ENCODE measurements around the gene HUS1. TPM values are rescaled to one million over a fixed set of nuclear protein-coding genes. Genes with fewer than 3 reads are reported as not detected.

HUS1 gene
- total RNA-seq, 2 donors from 2014 or later: 31.6 to 33.2 TPM

GRCh38 chr7:47940088-47941013 lies 39.1 kb downstream of the HUS1 start:
- no peaks in the 10 kb centered on the region for H3K27me3 ChIP-seq
- DNase-seq: peak; percentile 77
- no peak for TF ChIP-seq CTCF (IDR thresholded peaks at IDR 0.05)
- intact Hi-C loops (cut with DNase I): loop anchor here (5.0 kb wide), 1 partner anchor 217 kb away; no protein-coding TSS in a partner anchor
- peak overlapping the region; percentile 47 to 74 for H3K9ac ChIP-seq (ENCODE audit: low read depth in 2 of 2, low read length in 2 of 2)
- peak overlapping the region; percentile 74 for H3K27ac ChIP-seq
- no peaks in the 10 kb centered on the region for H3K36me3 ChIP-seq
- H3K4me3 ChIP-seq: no peak overlapping the region
- H3K4me1 ChIP-seq: peaks cover 11% of the 10 kb centered on the region
- H3K9me3 ChIP-seq: no peaks in the 10 kb centered on the region

- H3K27ac ChIP-seq: peak overlapping the region; percentile 74
- DNase-seq: no peak
- intact Hi-C loops (cut with DNase I): loop anchor here (5.0 kb wide), 2 partner anchors 218 to 672 kb away; no protein-coding TSS in a partner anchor
Observed at GRCh38 chr7:47939425-47940036, 39.9 kb downstream of the HUS1 start.

GRCh38 chr7:47938574-47939165 lies 40.7 kb downstream of the HUS1 start:
- Histone ChIP-seq H3K27me3 (no peaks in the 10 kb centered on the region), H3K27ac (no peak overlapping the region), H3K4me1 (peaks cover 11% of the 10 kb centered on the region), H3K36me3 (no peaks in the 10 kb centered on the region), H3K9me3 (no peaks in the 10 kb centered on the region), H3K9ac (ENCODE audit: low read depth in 2 of 2, low read length in 2 of 2) (no peak overlapping the region), H3K4me3 (no peak overlapping the region)
- no peak for TF ChIP-seq CTCF (IDR thresholded peaks at IDR 0.05)
- DNase-seq: no peak
- intact Hi-C loops (cut with DNase I): loop anchor here (5.0 kb wide), 1 partner anchor 671 kb away; no protein-coding TSS in a partner anchor

More at GRCh38 chr7:47939425-47940036, 39.9 kb downstream of the HUS1 start:
- H3K36me3 ChIP-seq: no peaks in the 10 kb centered on the region
- no peaks in the 10 kb centered on the region for H3K27me3 ChIP-seq
- H3K9me3 ChIP-seq: no peaks in the 10 kb centered on the region
- H3K4me3 ChIP-seq: no peak overlapping the region
- H3K4me1 ChIP-seq: peaks cover 11% of the 10 kb centered on the region
- TF ChIP-seq CTCF (IDR thresholded peaks at IDR 0.05): no peak
- peak overlapping the region in 1 of 2 donors; percentile 22 for H3K9ac ChIP-seq (ENCODE audit: low read depth in 2 of 2, low read length in 2 of 2)

- Histone ChIP-seq H3K9me3 (no peaks in the 10 kb centered on the region), H3K9ac (ENCODE audit: low read depth in 2 of 2, low read length in 2 of 2) (no peak overlapping the region), H3K4me1 (peaks cover 11% of the 10 kb centered on the region), H3K27me3 (no peaks in the 10 kb centered on the region), H3K36me3 (no peaks in the 10 kb centered on the region), H3K27ac (no peak overlapping the region), H3K4me3 (no peak overlapping the region)
- intact Hi-C loops (cut with DNase I): loop anchor here (5.0 kb wide), 1 partner anchor 671 kb away; no protein-coding TSS in a partner anchor
- no peak for TF ChIP-seq CTCF (IDR thresholded peaks at IDR 0.05)
- DNase-seq: no peak
Observed at GRCh38 chr7:47937711-47938573, 41.5 kb downstream of the HUS1 start.
